HG02571 (cell line): ENCODE results near the gene ARHGDIB.

ENCODE experiments used
- ATAC-seq: cut with Tn5 transposase; IDR thresholded peaks from one replicate; pipeline ENCODE4 v1.9.1; 2021; ENCODE audit warnings: mild to moderate bottlenecking, moderate library complexity; ENCODE audit not compliant: unreplicated experiment

Gene ARHGDIB

GRCh38 chr12:14902465-14902864 is 58.9 kb downstream of the ARHGDIB start:
- ATAC-seq: no peak

GRCh38 chr12:14901228-14901562 is 60.2 kb downstream of the ARHGDIB start:
- no peak for ATAC-seq

GRCh38 chr12:14900521-14901227 is 60.7 kb downstream of the ARHGDIB start:
- ATAC-seq: no peak

- no peak for ATAC-seq
Measured at GRCh38 chr12:14896521-14897169, 64.8 kb downstream of the ARHGDIB start.

- ATAC-seq: no peak
Measured at GRCh38 chr12:14893506-14894250, 67.7 kb downstream of the ARHGDIB start.

- no peak for ATAC-seq
Measured at GRCh38 chr12:14892726-14893505, 68.5 kb downstream of the ARHGDIB start.
